Adipocyte (in vitro differentiated cells): ENCODE measurements around the gene TEX48.
A peak's percentile ranks its signal among the peaks of the same experiment; 100 is the strongest.

Experiments used
- DNase-seq: peaks from one replicate; pipeline ENCODE4 v3.0.0-alpha.2; 2015; ENCODE audit warnings: low read depth
- H3K27me3 ChIP-seq: replicated peaks from 2 replicates; pipeline ENCODE4 v1.7.0; 2013; ENCODE audit warnings: mild to moderate bottlenecking, low read length, moderate library complexity; ENCODE audit not compliant: control insufficient read depth, insufficient read depth
- H3K36me3 ChIP-seq: 2 replicates; pipeline ENCODE4 v1.7.0; 2013; ENCODE audit warnings: low read length, mild to moderate bottlenecking, moderate library complexity; ENCODE audit not compliant: control insufficient read depth, insufficient read depth, severe bottlenecking
- H3K4me1 ChIP-seq: 2 replicates; pipeline ENCODE4 v1.7.0; 2013; ENCODE audit warnings: mild to moderate bottlenecking, low read length, moderate library complexity; ENCODE audit not compliant: control insufficient read depth, insufficient read depth
- H3K4me3 ChIP-seq: 2 replicates; pipeline ENCODE4 v1.7.0; 2013; ENCODE audit warnings: mild to moderate bottlenecking, low read length, moderate library complexity
- H3K9ac ChIP-seq: 2 replicates; pipeline ENCODE4 v1.7.0; 2013; ENCODE audit warnings: mild to moderate bottlenecking, low read length, moderate library complexity
- H3K9me3 ChIP-seq: 2 replicates; pipeline ENCODE4 v1.7.0; 2013; ENCODE audit warnings: mild to moderate bottlenecking, low read length, moderate library complexity; ENCODE audit not compliant: control insufficient read depth

The TEX48 gene

DNA sequence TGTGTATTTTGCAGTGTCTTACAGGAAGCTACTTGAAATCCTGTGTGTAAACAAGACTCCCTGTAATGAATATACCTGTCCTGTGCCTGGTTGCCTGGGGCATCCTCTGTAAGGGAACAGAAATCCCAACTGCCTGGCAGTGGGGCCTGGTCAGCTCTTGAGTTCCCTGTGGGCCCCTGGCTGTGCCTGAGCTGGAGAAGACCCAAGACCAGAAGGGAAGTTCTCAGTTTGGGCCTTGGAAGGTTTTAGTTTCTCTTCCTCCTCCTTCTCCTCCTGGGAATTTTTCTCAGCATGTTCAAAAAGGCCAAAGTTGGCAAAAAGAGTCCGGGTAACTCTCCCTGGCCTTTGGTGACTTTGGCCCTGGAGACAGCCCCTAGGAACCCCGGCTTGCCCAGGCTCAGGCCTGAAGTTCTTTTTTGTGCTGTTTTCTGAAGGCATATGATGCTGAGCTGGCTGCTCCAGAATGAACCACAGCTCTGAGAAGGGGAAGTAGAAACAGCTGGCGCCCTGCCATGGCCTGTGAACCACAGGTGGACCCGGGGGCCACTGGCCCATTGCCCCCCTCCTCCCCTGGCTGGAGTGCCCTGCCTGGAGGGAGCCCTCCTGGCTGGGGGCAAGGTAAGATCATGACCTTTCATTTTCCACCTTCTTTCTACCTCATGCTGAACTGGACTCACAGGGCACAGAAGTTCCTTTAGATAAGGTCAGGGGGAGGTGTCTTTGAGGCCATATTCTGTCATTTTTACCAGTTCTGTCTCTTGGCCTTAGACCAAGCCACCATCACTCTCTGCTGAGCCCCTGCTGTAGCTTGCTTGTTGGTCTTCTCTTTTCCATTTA is 65.1 kb downstream of the TEX48 start:
- Histone ChIP-seq H3K9me3 (no peaks in the 10 kb centered on the region), H3K27me3 (no peaks in the 10 kb centered on the region), H3K4me3 (no peak overlapping the region), H3K9ac (peak overlapping the region; percentile 17), H3K36me3 (peaks cover 14% of the 10 kb centered on the region), H3K4me1 (peaks cover 30% of the 10 kb centered on the region)
- DNase-seq = peak; percentile 13
